Neural crest cell (in vitro differentiated cells): ENCODE data around the gene GALT. TPM values are rescaled to one million over a fixed set of nuclear protein-coding genes. Genes with fewer than 3 reads are reported as not detected.
A peak's percentile ranks its signal among the peaks of the same experiment; 100 is the strongest.

ENCODE experiments used
- DNase-seq: peaks from one replicate; pipeline ENCODE4 v3.0.0; 2021; ENCODE audit warnings: low read depth, mixed read lengths, low spot score
- H3K27ac Mint-ChIP-seq: one replicate; pipeline ENCODE4 v1.8.0; 2021; ENCODE audit warnings: mild to moderate bottlenecking, mixed read lengths; ENCODE audit not compliant: unreplicated experiment
- H3K27me3 Mint-ChIP-seq: 2 replicates; pipeline ENCODE4 v1.8.0; 2021; ENCODE audit warnings: low read depth, mild to moderate bottlenecking, mixed read lengths
- H3K36me3 Mint-ChIP-seq: 2 replicates; pipeline ENCODE4 v1.8.0; 2021; ENCODE audit warnings: low read depth, mild to moderate bottlenecking, mixed read lengths
- H3K4me1 Mint-ChIP-seq: 2 replicates; pipeline ENCODE4 v1.8.0; 2021; ENCODE audit warnings: mixed read lengths
- H3K4me3 Mint-ChIP-seq: one replicate; pipeline ENCODE4 v1.8.0; 2021; ENCODE audit warnings: mild to moderate bottlenecking, mixed read lengths
- H3K9me3 Mint-ChIP-seq: 2 replicates; pipeline ENCODE4 v1.8.0; 2021; ENCODE audit warnings: mixed read lengths
- total RNA-seq: library from RNA; stranded (reverse); gene quantifications from 2 replicates; pipeline ENCODE4 v1.2.1, GENCODE V29; 2021
- TF ChIP-seq, protein P1 (sequence below): fragments of 200-600 bp; sonication (generic); conservative IDR thresholded peaks from 2 replicates; pipeline ENCODE4 v1.5.0; 2021; ENCODE audit warnings: antibody characterized with exemption, mild to moderate bottlenecking

GALT gene
- total RNA-seq, 1 donor from 2014 or later: 51.8 TPM

DNA sequence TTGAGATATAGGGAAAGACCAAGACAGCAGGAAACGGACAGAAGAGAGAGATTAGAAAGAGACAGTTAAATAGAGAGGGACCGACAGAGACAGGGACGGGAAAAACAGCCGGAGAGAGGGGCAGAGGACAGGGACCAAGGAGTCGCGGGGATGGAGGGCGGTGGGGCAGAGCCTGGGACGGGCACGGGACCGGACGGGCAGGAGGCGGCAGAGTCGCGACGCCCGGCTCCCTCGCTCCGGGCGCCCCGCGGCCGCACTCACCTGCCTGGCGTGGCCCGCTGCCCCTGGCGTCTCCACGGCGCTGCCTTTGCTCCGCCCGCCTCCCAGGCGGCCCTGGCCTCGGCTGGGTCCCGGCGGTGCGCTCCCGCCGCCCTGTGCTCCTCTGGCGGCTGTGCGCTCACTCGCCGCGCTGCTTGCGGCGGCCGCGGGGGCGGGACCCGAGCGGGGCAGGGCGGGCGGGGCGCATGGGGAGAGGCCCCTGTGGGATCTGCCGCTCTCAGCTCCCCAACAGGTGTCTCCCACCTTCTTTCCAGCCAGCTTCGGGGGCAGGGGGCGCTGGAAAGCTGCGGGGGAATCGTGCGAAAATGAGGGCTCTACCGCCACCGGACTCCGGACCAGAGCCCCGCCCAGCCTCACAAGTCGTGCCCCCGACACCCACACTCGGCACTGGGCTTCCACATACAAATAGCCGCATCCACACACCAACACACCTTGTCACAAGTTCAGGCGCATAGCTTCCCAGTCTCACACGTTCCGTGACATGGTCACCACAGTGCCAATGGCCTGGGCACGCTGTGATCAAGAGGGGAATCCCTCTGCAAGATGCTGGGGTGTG, 17.6 kb upstream of the GALT start, which contains the start of gene ARID3C:
Gene ARID3C, minus strand, starts transcription at position 411 of the 835 bp plus-strand sequence. CDS start 1,052 bp downstream, outside the sequence.
- TF ChIP-seq, protein P1, sequence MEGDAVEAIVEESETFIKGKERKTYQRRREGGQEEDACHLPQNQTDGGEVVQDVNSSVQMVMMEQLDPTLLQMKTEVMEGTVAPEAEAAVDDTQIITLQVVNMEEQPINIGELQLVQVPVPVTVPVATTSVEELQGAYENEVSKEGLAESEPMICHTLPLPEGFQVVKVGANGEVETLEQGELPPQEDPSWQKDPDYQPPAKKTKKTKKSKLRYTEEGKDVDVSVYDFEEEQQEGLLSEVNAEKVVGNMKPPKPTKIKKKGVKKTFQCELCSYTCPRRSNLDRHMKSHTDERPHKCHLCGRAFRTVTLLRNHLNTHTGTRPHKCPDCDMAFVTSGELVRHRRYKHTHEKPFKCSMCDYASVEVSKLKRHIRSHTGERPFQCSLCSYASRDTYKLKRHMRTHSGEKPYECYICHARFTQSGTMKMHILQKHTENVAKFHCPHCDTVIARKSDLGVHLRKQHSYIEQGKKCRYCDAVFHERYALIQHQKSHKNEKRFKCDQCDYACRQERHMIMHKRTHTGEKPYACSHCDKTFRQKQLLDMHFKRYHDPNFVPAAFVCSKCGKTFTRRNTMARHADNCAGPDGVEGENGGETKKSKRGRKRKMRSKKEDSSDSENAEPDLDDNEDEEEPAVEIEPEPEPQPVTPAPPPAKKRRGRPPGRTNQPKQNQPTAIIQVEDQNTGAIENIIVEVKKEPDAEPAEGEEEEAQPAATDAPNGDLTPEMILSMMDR: no peak
- no peak within 1 kb of the TSS for H3K27ac Mint-ChIP-seq
- no peaks in the 10 kb centered on the region for H3K36me3 Mint-ChIP-seq
- peaks cover 83% of the 10 kb centered on the region for H3K27me3 Mint-ChIP-seq
- no peak for DNase-seq
- H3K4me3 Mint-ChIP-seq: peak within 1 kb of the TSS; percentile 77
- peaks cover 16% of the 10 kb centered on the region for H3K4me1 Mint-ChIP-seq
- no peaks in the 10 kb centered on the region for H3K9me3 Mint-ChIP-seq

DNA sequence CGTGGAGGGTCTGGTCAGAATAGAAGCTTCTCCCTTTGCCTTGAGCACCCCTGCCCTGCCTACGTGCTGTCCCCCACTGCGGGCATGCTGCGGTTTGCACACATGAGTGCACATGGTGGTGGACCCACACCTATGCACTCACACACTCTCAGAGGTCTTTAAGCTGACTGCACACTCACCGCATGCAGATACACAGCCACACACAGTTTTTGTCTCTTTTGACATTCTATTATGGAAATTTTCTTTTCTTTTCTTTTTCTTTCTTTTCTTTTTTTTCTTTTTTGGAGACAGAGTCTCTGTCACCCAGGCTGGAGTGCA, 17.0 kb upstream of the GALT start:
- TF ChIP-seq, protein P1: no peak
- H3K27ac Mint-ChIP-seq: no peak overlapping the region
- H3K4me1 Mint-ChIP-seq: peaks cover 22% of the 10 kb centered on the region
- H3K36me3 Mint-ChIP-seq: no peaks in the 10 kb centered on the region
- no peaks in the 10 kb centered on the region for H3K9me3 Mint-ChIP-seq
- peak overlapping the region; percentile 45 for H3K4me3 Mint-ChIP-seq
- DNase-seq: no peak
- peaks cover 78% of the 10 kb centered on the region for H3K27me3 Mint-ChIP-seq

DNA sequence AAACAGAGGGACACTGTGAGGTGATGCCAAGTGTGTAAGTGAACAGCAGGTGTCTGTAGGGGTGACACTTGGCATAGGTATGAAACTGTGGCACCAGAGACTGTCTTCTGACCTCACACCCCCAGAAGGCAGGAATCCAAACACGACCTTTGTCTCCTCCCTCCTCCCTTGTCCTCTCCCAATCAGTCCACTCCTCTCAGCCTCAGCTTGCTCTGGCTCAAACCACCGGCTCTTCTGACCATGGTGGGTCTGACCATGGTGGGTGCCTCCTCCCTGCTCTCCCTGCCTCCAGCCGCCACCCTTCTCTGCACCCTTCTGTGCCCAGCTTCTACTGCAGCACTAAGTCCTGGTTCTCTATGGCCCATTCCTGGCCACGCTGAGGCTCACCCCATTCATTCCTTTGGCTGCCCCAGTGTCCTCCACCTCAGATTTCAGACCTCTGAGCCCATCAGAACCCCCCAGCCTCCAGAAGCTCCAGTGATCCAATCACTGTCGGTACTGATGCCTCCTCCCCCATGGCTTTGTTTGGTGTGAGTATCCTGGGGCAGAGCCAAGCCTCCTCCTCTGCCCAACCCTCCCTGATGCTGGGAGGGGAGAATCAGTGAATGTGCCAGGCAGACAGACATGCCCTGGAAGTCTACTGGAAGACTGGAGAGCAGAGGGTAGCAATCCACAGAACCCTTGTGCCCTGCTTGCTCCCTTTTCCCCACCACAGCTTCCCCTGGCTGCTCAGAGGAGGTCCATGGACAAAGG, 15.9 kb upstream of the GALT start:
- DNase-seq: no peak
- Mint-ChIP-seq H3K4me1 (peaks cover 30% of the 10 kb centered on the region), H3K27ac (no peak overlapping the region), H3K36me3 (no peaks in the 10 kb centered on the region), H3K4me3 (peak overlapping the region; percentile 1), H3K9me3 (no peaks in the 10 kb centered on the region), H3K27me3 (peaks cover 72% of the 10 kb centered on the region)
- TF ChIP-seq, protein P1: no peak

DNA sequence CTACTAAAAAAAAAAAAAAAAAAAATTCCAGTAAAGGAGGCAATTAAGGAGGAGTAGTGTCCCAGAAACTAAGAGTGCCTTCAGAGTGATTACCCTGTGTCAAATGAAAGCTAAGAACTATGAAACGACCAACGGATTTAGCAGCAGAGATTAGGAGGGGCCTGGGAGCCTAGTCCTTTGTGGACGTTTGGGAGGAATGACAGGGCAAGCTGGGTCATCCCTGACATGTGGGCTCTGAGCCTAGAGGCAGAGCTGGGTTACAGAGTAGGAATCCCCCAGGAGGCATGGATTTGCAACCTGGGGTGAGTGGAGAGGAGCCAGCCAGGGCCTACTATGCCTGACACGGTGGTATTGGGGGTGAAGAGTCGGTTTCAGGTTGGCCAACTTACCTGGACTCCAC, 13.3 kb upstream of the GALT start:
- H3K36me3 Mint-ChIP-seq: peaks cover 5% of the 10 kb centered on the region
- peaks cover 46% of the 10 kb centered on the region for H3K27me3 Mint-ChIP-seq
- peaks cover 41% of the 10 kb centered on the region for H3K4me1 Mint-ChIP-seq
- TF ChIP-seq, protein P1: no peak
- H3K27ac Mint-ChIP-seq: no peak overlapping the region
- H3K4me3 Mint-ChIP-seq: peak overlapping the region; percentile 16
- H3K9me3 Mint-ChIP-seq: no peaks in the 10 kb centered on the region
- no peak for DNase-seq

DNA sequence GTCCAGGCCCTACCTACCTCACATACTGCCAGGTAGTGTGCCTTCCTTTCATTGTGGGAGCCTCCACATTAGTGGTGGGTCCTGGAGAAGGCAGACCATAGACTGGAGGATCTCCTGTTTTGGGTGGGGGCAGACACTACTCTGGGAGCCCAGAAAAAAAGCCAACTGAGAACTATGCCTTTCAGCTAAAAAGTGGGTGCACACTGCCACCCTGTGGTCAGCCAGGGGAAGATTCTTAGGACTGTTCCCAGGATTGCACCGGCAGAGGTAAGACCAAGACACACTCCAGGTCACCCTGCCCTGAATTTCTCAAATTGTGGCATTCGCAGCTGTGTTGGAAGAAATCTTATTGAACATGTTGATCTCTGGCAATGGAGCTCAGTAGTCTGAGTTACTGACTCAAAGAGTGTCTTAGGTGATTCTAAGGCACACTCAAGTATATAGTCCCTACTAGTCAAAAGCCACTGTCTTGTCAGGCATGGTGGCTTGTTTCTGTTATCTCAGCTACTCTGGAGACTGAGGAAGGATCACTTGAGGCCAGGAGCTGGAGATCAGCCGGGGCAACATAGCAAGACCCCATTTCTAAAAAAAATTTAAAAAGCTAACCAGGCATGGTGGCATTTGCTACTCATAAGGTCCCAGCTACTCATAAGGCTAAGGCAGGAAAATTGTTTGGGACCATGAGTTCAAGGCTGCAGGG, 12.5 kb upstream of the GALT start:
- H3K4me3 Mint-ChIP-seq: peak overlapping the region; percentile 69

More for the DNA sequence above, 12.5 kb upstream of the GALT start:
- TF ChIP-seq, protein P1: peak; percentile 90
- no peaks in the 10 kb centered on the region for H3K9me3 Mint-ChIP-seq
- peaks cover 40% of the 10 kb centered on the region for H3K4me1 Mint-ChIP-seq
- H3K36me3 Mint-ChIP-seq: peaks cover 5% of the 10 kb centered on the region
- DNase-seq: peak; percentile 79
- H3K27ac Mint-ChIP-seq: no peak overlapping the region
- H3K27me3 Mint-ChIP-seq: peaks cover 40% of the 10 kb centered on the region
